Brain microvascular endothelial cell (primary cell): ENCODE results near the gene RAPGEF1.

Source experiments
- DNase-seq: peaks from one replicate; pipeline ENCODE4 v3.0.0-alpha.2; 2020
- H3K27ac ChIP-seq: fragments of 250-450 bp; sonication (Bioruptor Pico); 2 replicates; pipeline ENCODE4 v1.5.1; 2020; ENCODE audit warnings: mild to moderate bottlenecking, moderate library complexity
- H3K27me3 ChIP-seq: fragments of 250-450 bp; sonication (Bioruptor Pico); replicated peaks from 2 replicates; pipeline ENCODE4 v1.5.1; 2020; ENCODE audit warnings: mild to moderate bottlenecking
- H3K36me3 ChIP-seq: fragments of 250-450 bp; sonication (Bioruptor Pico); replicated peaks from 2 replicates; pipeline ENCODE4 v1.5.1; 2020; ENCODE audit warnings: mild to moderate bottlenecking
- H3K4me3 ChIP-seq: 2 replicates; pipeline ENCODE4 v1.5.1; 2011; ENCODE audit warnings: low read depth, mild to moderate bottlenecking, control low read depth, low read length, moderate library complexity
- CTCF ChIP-seq: IDR thresholded peaks from 2 replicates; pipeline ENCODE4 v1.5.1; 2011; ENCODE audit warnings: low read depth, mild to moderate bottlenecking, moderate library complexity, low read length, control low read depth, inconsistent platforms; ENCODE audit errors: missing control alignments
- in situ Hi-C: cut with HindIII; loops from 2 replicates; pipeline ENCODE4 v1.10.0; 2017; ENCODE audit warnings: low sequenced_read_pairs, low pct_ligation_motif_present

Gene RAPGEF1

GRCh38 chr9:131745610-131746009, 5.7 kb upstream of the RAPGEF1 start:
- Histone ChIP-seq H3K27ac (no peak overlapping the region), H3K4me3 (no peak overlapping the region), H3K36me3 (no peaks in the 10 kb centered on the region), H3K27me3 (no peaks in the 10 kb centered on the region)
- in situ Hi-C loops = no loop called here
- TF ChIP-seq CTCF = no peak
- no peak for DNase-seq

GRCh38 chr9:131744720-131745201, 4.9 kb upstream of the RAPGEF1 start:
- Histone ChIP-seq H3K27ac (no peak overlapping the region), H3K4me3 (no peak overlapping the region), H3K27me3 (no peaks in the 10 kb centered on the region), H3K36me3 (no peaks in the 10 kb centered on the region)
- DNase-seq = no peak
- in situ Hi-C loops = no loop called here
- TF ChIP-seq CTCF = no peak

GRCh38 chr9:131744171-131744719, 4.4 kb upstream of the RAPGEF1 start:
- H3K36me3 ChIP-seq = no peaks in the 10 kb centered on the region
- DNase-seq = peak; percentile 40
- in situ Hi-C loops = no loop called here
- no peak overlapping the region for H3K27ac ChIP-seq
- H3K27me3 ChIP-seq = no peaks in the 10 kb centered on the region
- TF ChIP-seq CTCF = no peak
- H3K4me3 ChIP-seq = no peak overlapping the region

- H3K36me3 ChIP-seq = no peaks in the 10 kb centered on the region
- H3K27me3 ChIP-seq = no peaks in the 10 kb centered on the region
- no peak overlapping the region for H3K27ac ChIP-seq
- TF ChIP-seq CTCF = no peak
- DNase-seq = no peak
- in situ Hi-C loops = no loop called here
- no peak overlapping the region for H3K4me3 ChIP-seq
These were observed 3.6 kb upstream of the RAPGEF1 start for GRCh38 chr9:131743501-131743900.

GRCh38 chr9:131743096-131743495, 3.2 kb upstream of the RAPGEF1 start:
- no peak for DNase-seq
- Histone ChIP-seq H3K4me3 (no peak overlapping the region), H3K36me3 (no peaks in the 10 kb centered on the region), H3K27ac (no peak overlapping the region), H3K27me3 (no peaks in the 10 kb centered on the region)
- no peak for TF ChIP-seq CTCF
- in situ Hi-C loops = no loop called here

GRCh38 chr9:131740898-131741297, 1.0 kb upstream of the RAPGEF1 start:
- DNase-seq = no peak
- Histone ChIP-seq H3K27me3 (no peaks in the 10 kb centered on the region), H3K4me3 (no peak overlapping the region), H3K36me3 (no peaks in the 10 kb centered on the region), H3K27ac (no peak overlapping the region)
- in situ Hi-C loops = no loop called here
- no peak for TF ChIP-seq CTCF
